Gastrocnemius medialis (tissue), 4 donors: ENCODE results near the gene ENC1. TPM values are rescaled to one million over a fixed set of nuclear protein-coding genes. Genes with fewer than 3 reads are reported as not detected.
"Not testable (repeated sequence)": the region's sequence is repeated elsewhere in the genome, so short reads cannot be mapped to it uniquely, and the experiment has no call there.

Source experiments
- ATAC-seq, 2 donors: fragments of 150-250 bp; one replicate each; pipeline ENCODE4 v1.9.1; 2016
- DNase-seq, 2 donors: peaks; one replicate each; pipeline ENCODE4 v3.0.0-alpha.2; 2019
- H3K27ac ChIP-seq, 4 donors: fragments of 200-600 bp; sonication (generic); 1 replicate in 1 of 4; 2 replicates in 3 of 4; pipeline ENCODE4 v1.5.1; 2016 to 2018; ENCODE audit warnings: mild to moderate bottlenecking in 2 of 4, moderate library complexity in 1 of 4
- H3K27me3 ChIP-seq, 3 donors: fragments of 200-600 bp; sonication (generic) in 2 of 3; 1 replicate in 1 of 3; 2 replicates in 2 of 3; pipeline versions ENCODE4 v1.5.1 to v1.6.0; 2016 to 2019; ENCODE audit warnings: mild to moderate bottlenecking in 1 of 3, moderate library complexity in 1 of 3
- H3K36me3 ChIP-seq, 2 donors: fragments of 200-600 bp; sonication (generic) in 1 of 2; one replicate each; pipeline ENCODE4 v1.5.1; 2017 to 2018
- H3K4me1 ChIP-seq, 2 donors: fragments of 200-600 bp; sonication (generic) in 1 of 2; one replicate each; pipeline ENCODE4 v1.5.1; 2016 to 2017; ENCODE audit warnings: mild to moderate bottlenecking in 2 of 2
- H3K4me3 ChIP-seq, 4 donors: fragments of 200-600 bp; sonication (generic) in 3 of 4; 1 replicate in 1 of 4; 2 replicates in 3 of 4; pipeline ENCODE4 v1.5.1; 2016 to 2019; ENCODE audit warnings: mild to moderate bottlenecking in 2 of 4
- H3K9me3 ChIP-seq, 3 donors: fragments of 200-600 bp; sonication (generic) in 2 of 3; 1 replicate in 1 of 3; 2 replicates in 2 of 3; pipeline ENCODE4 v1.5.1; 2016 to 2019
- CTCF ChIP-seq, 5 experiments: fragments of 450-650 bp in 3 of 5; fragments of 200-600 bp in 2 of 5; sonication (generic) in 2 of 5; IDR thresholded peaks in 4 of 5; conservative IDR thresholded peaks in 1 of 5; 1 replicate in 4 of 5; 2 replicates in 1 of 5; pipeline ENCODE4 v1.5.1; 2016 to 2019; ENCODE audit warnings: antibody characterized with exemption in 5 of 5, mild to moderate bottlenecking in 3 of 5, moderate library complexity in 3 of 5
- POLR2A ChIP-seq, 2 donors: fragments of 450-650 bp; IDR thresholded peaks; one replicate each; pipeline ENCODE4 v1.6.1; 2017; ENCODE audit warnings: antibody characterized with exemption in 2 of 2, mild to moderate bottlenecking in 2 of 2, moderate library complexity in 2 of 2
- in situ Hi-C, 4 donors: fragments of 200-750 bp; cut with MboI; loops; one replicate each; pipeline versions ENCODE4 v1.15.0 to v1.8.0; 2017; ENCODE audit warnings: low sequenced_read_pairs in 4 of 4
- intact Hi-C: fragments of 100-400 bp; cut with DNase I; formaldehyde crosslinking; loops from one replicate; pipeline ENCODE4 v1.15.1; 2023; ENCODE audit warnings: low total_unique reads
- total RNA-seq, 4 donors: library from RNA; depleted of rRNA; stranded (reverse); fragments of >200 nt; gene quantifications; one replicate each; pipeline versions ENCODE4 v1.1.0 to v1.2.3, GENCODE V29; 2016

The ENC1 gene
- total RNA-seq, 4 donors from 2014 or later, result 2.2 to 3.4 (median 2.5) TPM

- intact Hi-C loops, result loop anchor here (1.0 to 10.0 kb wide), 3 partner anchors 81 to 1120 kb away; partner anchors contain the start of genes ANKRA2, HMGCR and UTP15
- peak within 1 kb of the TSS; percentile 84 to 96 (median 92) for H3K4me3 ChIP-seq
- in situ Hi-C loops, result no loop called here
- peaks cover 0 to 9% of the 10 kb centered on the region in 2 donors for H3K36me3 ChIP-seq
- H3K9me3 ChIP-seq, result no peaks in the 10 kb centered on the region
- H3K27ac ChIP-seq, result peak within 1 kb of the TSS; percentile 83 to 90 (median 89)
- peak; percentile 80 to 83 for DNase-seq
- peak; percentile 90 to 91 for ATAC-seq
- peaks cover 7 to 12% of the 10 kb centered on the region in 2 donors for H3K4me1 ChIP-seq
- H3K27me3 ChIP-seq, result no peaks in the 10 kb centered on the region
- TF ChIP-seq CTCF (IDR thresholded peaks at IDR 0.05 in 4 of 5, conservative IDR thresholded peaks at IDR 0.05 in 1 of 5) (peak in 1 of 5 experiments; percentile 4), POLR2A (IDR thresholded peaks at IDR 0.05) (peak; percentile 84 to 86)
Measured at GRCh38 chr5:74684900-74685851, 44.6 kb upstream of the ENC1 start, which contains the start of gene HEXB. Gene HEXB, plus strand, starts transcription at chr5:74685233. Its CDS starts 28 bp downstream, at chr5:74685261.

GRCh38 chr5:74679966-74680365 lies 39.4 kb upstream of the ENC1 start:
- no peak overlapping the region for H3K4me3 ChIP-seq
- intact Hi-C loops (loop anchor here (10.0 kb wide), 1 partner anchor 1115 kb away; the partner anchor contains the start of genes ANKRA2 and UTP15), in situ Hi-C loops (no loop called here)
- no peak for TF ChIP-seq CTCF (IDR thresholded peaks at IDR 0.05 in 4 of 5, conservative IDR thresholded peaks at IDR 0.05 in 1 of 5)
- no peak for TF ChIP-seq POLR2A (IDR thresholded peaks at IDR 0.05)
- H3K27ac ChIP-seq, result no peak overlapping the region
- H3K36me3 ChIP-seq, result no peaks in the 10 kb centered on the region
- no peak for DNase-seq
- no peaks in the 10 kb centered on the region for H3K27me3 ChIP-seq
- no peaks in the 10 kb centered on the region for H3K9me3 ChIP-seq
- H3K4me1 ChIP-seq, result no peaks in the 10 kb centered on the region
- no peak for ATAC-seq

GRCh38 chr5:74679300-74679699 lies 38.8 kb upstream of the ENC1 start:
- H3K4me3 ChIP-seq, H3K27me3 ChIP-seq, DNase-seq, H3K27ac ChIP-seq, ATAC-seq, intact Hi-C loops, H3K36me3 ChIP-seq, in situ Hi-C loops, H3K4me1 ChIP-seq, H3K9me3 ChIP-seq: not testable (repeated sequence)

- H3K27ac ChIP-seq, intact Hi-C loops, H3K9me3 ChIP-seq, ATAC-seq, DNase-seq, in situ Hi-C loops, H3K36me3 ChIP-seq, H3K4me1 ChIP-seq, H3K4me3 ChIP-seq, H3K27me3 ChIP-seq: not testable (repeated sequence)
Measured at GRCh38 chr5:74678123-74678522, 37.6 kb upstream of the ENC1 start.

GRCh38 chr5:74676466-74676865 lies 35.9 kb upstream of the ENC1 start:
- H3K27ac ChIP-seq, H3K27me3 ChIP-seq, in situ Hi-C loops, H3K4me1 ChIP-seq, H3K36me3 ChIP-seq, H3K9me3 ChIP-seq, H3K4me3 ChIP-seq, DNase-seq, intact Hi-C loops, ATAC-seq: not testable (repeated sequence)
